Measurements from ENCODE around the gene S100A6. TPM values are rescaled to one million over a fixed set of nuclear protein-coding genes. Genes with fewer than 3 reads are reported as not detected.
A peak's percentile ranks its signal among the peaks of the same experiment; 100 is the strongest.

S100A6 gene
- total and polyA plus RNA-seq, 3 donors from 2014 or later, result 30.9 to 372 (median 57.4) TPM

DNA sequence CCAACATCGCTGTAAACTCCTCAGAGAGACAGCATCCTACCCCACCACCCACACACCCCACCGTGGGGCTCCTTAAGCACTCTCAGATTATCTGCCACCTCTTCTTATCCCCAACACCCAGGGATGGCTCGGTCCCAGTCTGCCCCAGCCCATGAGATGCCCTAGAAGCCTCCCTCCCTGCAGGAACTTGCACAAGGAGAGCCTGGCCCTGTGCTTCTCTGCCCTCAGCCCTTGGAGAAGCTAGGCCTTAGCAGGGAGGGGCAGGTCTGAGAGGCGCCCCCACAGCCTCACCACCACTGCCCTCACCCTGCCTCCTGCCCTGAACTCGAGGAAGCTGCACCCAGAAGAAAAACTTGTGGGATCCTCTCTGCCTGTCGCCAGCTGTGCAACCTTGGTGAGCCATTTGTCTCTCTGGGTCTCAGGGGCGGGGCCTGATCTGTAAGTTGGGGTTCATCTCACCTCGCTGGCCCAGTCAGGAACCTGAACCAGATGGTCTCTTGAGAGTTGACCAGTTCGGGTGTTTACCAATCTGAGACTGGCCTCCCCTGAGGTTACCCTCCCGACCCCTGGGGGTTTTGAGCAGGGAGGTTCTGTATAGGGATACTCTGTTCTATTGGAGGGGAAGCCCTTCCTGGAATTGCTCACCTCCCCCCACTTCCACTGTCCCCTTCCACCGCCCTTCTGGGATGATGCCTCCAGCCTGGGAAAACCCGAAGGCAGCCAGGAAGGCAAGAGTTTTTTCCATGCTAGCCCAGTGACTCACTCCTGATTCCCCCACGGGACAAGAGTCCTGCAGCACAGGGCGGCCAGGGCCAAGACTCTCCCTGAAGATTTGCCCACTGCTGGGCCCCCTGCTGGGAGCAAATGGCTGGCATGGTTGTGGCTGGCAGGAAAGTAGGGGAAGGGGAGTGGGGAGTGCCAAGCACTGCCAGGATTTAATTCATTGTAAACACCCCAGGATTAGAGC is 13.2 kb upstream of the S100A6 start, which contains the start of gene S100A3:
Gene S100A3, minus strand, starts transcription at position 537 of the 967 bp plus-strand sequence. CDS start 773 bp downstream, outside the sequence.
- H3K27ac ChIP-seq, result peak within 1 kb of the TSS in 1 of 2 donors; percentile 50
- WGBS, 2 donors, result 75% methylated on average over 13 to 14 of the region's 14 CpGs

DNA sequence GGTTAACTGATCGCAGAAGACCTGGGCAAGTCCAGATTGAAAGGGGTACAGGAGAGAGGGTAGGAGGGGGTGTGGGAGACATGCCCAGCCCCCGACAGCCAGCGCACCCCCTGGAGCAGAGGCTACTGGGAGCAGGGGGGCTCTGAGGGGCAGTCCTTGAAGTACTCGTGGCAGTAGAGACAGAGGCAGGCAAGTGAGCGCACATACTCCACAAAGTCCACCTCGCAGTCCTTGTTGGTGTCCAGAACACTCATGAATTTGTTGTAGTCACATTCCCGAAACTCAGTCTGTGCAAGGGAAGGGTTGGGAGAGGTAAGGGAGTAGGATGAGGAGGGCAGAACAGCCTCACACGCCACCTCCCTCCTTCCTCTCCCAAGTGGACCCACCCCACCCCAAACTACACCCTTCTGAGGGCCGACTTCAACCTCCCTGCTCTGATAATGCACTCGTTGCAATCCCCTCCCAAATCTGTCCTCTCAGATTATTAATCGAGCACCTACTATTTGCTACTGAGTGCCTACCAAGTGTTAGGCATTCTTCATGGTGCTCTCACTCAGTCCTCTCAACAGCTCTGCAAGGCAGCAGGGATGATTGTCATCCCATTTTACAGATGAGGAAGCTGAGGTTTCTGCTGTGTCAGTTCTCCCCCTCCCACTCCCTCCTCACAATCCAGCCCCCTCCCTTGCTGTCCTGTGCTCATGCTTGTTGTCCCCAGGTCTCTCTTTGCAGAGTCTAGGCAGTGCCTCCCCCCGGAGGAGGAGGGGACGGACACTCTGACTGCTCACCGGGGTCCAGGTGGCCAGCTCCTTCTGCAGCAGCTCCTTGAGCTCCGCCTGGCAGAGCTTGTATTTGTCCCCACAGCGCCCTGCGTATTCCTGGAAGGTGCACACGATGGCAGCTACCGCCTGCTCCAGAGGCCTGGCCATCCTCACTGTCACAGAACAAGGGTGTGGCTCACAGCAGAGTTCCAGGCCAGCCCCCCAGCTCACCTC is 12.1 kb upstream of the S100A6 start:
- H3K27me3 ChIP-seq, result no peaks in the 10 kb centered on the region
- 90 to 91% methylated on average over 17 to 19 of the region's 19 CpGs for WGBS, 2 donors
- H3K36me3 ChIP-seq (ENCODE audit: low read depth, missing control alignments), result no peaks in the 10 kb centered on the region
- no peak for DNase-seq
- no peak overlapping the region for H3K4me3 ChIP-seq
- H3K4me1 ChIP-seq, result peaks cover 25% of the 10 kb centered on the region
- no peaks in the 10 kb centered on the region for H3K9me3 ChIP-seq
- H3K27ac ChIP-seq, result no peak overlapping the region
- intact Hi-C loops (cut with DNase I; ENCODE audit: low total_unique reads), result no loop called here
- TF ChIP-seq, protein P1, sequence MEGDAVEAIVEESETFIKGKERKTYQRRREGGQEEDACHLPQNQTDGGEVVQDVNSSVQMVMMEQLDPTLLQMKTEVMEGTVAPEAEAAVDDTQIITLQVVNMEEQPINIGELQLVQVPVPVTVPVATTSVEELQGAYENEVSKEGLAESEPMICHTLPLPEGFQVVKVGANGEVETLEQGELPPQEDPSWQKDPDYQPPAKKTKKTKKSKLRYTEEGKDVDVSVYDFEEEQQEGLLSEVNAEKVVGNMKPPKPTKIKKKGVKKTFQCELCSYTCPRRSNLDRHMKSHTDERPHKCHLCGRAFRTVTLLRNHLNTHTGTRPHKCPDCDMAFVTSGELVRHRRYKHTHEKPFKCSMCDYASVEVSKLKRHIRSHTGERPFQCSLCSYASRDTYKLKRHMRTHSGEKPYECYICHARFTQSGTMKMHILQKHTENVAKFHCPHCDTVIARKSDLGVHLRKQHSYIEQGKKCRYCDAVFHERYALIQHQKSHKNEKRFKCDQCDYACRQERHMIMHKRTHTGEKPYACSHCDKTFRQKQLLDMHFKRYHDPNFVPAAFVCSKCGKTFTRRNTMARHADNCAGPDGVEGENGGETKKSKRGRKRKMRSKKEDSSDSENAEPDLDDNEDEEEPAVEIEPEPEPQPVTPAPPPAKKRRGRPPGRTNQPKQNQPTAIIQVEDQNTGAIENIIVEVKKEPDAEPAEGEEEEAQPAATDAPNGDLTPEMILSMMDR (IDR thresholded peaks at IDR 0.05), result no peak
- TF ChIP-seq POLR2A (IDR thresholded peaks at IDR 0.05), result no peak

More for the DNA sequence above, 13.2 kb upstream of the S100A6 start, which contains the start of gene S100A3:
- Histone ChIP-seq H3K27me3 (no peaks in the 10 kb centered on the region), H3K4me3 (no peak within 1 kb of the TSS), H3K4me1 (peaks cover 27% of the 10 kb centered on the region), H3K9me3 (no peaks in the 10 kb centered on the region), H3K36me3 (ENCODE audit: low read depth, missing control alignments) (no peaks in the 10 kb centered on the region)
- intact Hi-C loops (cut with DNase I; ENCODE audit: low total_unique reads), result no loop called here
- no peak for TF ChIP-seq POLR2A (IDR thresholded peaks at IDR 0.05)
- TF ChIP-seq, protein P1 (IDR thresholded peaks at IDR 0.05), result no peak
- DNase-seq, result no peak

DNA sequence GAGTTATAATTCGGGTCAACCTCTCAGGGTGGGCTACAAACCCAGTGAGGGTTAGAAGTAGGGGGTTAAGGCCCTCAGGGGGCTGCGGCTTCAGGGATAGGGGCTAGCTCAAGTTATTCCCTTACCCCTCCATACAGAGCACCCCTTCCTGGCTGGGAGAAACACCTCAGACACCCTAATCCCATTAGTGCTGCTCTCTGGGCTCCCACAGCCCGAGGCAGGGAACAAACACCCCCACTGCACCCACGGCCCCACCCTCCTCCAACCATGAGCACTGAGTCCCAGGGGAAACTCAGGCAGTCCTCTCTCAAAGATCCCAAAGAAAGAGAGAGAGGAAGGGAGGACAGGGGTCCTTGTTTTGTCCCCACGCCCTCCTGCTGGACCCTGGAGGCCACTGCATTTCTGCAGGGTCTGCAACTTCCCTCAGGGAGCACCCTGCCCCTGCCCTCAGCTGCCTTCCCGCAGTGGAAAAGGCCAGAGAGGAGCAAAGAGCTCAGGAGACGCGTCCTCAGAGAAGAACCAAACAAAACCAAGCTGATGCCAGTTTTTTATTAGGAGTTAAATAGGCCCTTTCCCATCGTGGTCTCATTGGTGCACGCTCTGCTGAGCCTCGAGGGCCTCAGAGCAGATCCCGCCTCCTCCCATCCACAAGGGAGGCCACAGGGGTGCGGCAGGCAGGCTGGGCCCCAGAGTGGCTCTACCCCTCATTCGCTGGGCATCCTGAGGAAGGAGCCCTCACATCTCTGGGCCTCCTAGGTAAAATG is 11.2 kb upstream of the S100A6 start:
- no peak overlapping the region for H3K4me3 ChIP-seq
- no peaks in the 10 kb centered on the region for H3K36me3 ChIP-seq (ENCODE audit: low read depth, missing control alignments)
- intact Hi-C loops (cut with DNase I; ENCODE audit: low total_unique reads), result no loop called here
- no peaks in the 10 kb centered on the region for H3K9me3 ChIP-seq
- WGBS, 2 donors, result 77 to 86% methylated on average over 11 to 14 of the region's 14 CpGs
- H3K4me1 ChIP-seq, result peaks cover 25% of the 10 kb centered on the region
- H3K27ac ChIP-seq, result no peak overlapping the region
- TF ChIP-seq POLR2A (IDR thresholded peaks at IDR 0.05), result no peak
- TF ChIP-seq, protein P1 (IDR thresholded peaks at IDR 0.05), result no peak
- no peaks in the 10 kb centered on the region for H3K27me3 ChIP-seq
- no peak for DNase-seq

DNA sequence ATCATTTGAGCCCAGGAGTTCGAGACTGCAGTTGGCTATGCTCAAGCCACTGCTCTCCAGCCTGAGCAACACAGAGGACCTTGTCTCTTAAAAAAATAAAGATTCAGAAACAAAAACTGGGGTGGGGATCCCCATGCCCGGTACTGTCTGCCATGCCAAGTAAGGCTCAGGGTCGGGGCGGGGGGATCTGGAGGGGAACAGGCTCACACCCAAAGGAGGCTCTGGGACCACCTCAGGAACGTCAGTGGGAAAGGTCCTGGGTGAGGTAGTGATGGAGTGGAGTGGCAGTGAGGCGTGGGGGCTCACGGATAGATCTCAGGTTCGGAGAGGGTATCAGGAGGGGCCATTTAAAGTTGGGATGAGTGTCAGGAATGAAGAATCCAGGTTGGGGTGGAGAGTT is 10.6 kb upstream of the S100A6 start:
- TF ChIP-seq POLR2A (IDR thresholded peaks at IDR 0.05), result no peak
- TF ChIP-seq, protein P1 (IDR thresholded peaks at IDR 0.05), result no peak
- Histone ChIP-seq H3K27ac (peak overlapping the region in 1 of 2 donors; percentile 72), H3K36me3 (ENCODE audit: low read depth, missing control alignments) (no peaks in the 10 kb centered on the region), H3K9me3 (no peaks in the 10 kb centered on the region), H3K27me3 (no peaks in the 10 kb centered on the region), H3K4me1 (peaks cover 25% of the 10 kb centered on the region), H3K4me3 (no peak overlapping the region)
- intact Hi-C loops (cut with DNase I; ENCODE audit: low total_unique reads), result no loop called here
- 90 to 92% methylated on average over 8 of the region's 8 CpGs for WGBS, 2 donors
- DNase-seq, result no peak
